Stimulated activated CD8-positive, alpha-beta memory T cell treated with anti-CD3 and anti-CD28 coated beads, Interleukin-12 subunit alpha, Interleukin-12 subunit beta, amount 100 ng/mL, for 4 hours (primary cell): ENCODE data around the gene MATR3.
"Not testable (repeated sequence)": the region's sequence is repeated elsewhere in the genome, so short reads cannot be mapped to it uniquely, and the experiment has no call there.

ENCODE experiments used
- DNase-seq: peaks from one replicate; pipeline ENCODE4 v3.0.0-alpha.2; 2020; ENCODE audit warnings: low read depth

The MATR3 gene

DNA sequence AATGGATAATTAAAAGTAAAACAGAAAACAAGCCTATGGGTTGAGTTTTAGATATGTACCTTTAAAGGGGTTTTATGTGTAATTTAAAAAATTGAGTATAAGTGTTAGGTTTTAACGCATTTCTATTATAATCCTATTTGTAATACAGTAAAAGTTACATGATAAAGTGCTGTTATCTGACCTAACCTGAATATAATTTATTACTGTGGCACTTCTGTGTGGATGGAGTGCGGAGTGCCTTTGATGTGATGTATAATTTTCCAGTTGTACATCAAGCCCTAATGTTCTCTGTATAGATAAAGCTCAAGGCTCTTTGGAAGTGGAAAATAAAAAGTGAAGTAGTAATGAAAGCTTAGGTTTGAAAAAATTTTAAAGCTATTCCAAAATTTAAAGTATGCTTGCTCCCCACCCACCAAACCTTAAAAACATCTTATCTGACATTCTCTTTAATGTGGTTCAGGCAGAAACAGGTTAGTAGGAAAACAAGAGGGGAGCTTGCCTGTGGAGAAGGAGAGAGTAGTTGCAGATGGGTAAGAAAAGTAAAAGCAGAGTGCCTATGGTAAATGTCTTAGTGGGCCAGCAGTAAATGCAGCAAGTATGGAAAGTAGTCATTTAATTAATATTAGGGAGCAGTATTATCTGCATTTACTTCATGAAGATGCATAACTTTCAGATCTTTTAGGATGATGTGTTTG is 4.0 kb downstream of the MATR3 start:
- DNase-seq, result no peak

GRCh38 chr5:139298242-139298641 is 4.7 kb downstream of the MATR3 start:
- DNase-seq, result no peak

GRCh38 chr5:139299486-139299885 is 5.9 kb downstream of the MATR3 start:
- DNase-seq, result no peak

GRCh38 chr5:139301808-139302499 is 8.4 kb downstream of the MATR3 start:
- DNase-seq, result no peak

GRCh38 chr5:139304391-139305324 is 11.1 kb downstream of the MATR3 start:
- DNase-seq, result no peak

DNA sequence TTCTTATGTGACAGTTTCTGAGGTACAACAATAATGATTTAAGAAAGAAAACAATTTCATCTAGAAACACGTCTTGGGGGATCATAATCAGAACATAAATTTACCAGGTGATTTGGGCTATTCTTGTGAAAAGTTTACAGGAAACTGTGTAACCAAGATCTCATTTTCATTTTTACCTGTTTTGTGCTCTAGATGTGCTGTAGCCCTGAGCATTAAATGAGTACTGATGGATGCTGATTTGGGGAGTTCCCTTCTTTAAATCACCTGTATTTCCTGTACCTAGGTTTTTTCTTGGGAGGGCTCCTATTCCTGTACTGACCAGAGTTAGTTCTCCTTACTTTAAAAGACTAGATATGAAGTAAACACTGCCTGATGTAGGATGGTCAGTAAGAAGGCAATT is 12.7 kb downstream of the MATR3 start:
- DNase-seq, result no peak

DNA sequence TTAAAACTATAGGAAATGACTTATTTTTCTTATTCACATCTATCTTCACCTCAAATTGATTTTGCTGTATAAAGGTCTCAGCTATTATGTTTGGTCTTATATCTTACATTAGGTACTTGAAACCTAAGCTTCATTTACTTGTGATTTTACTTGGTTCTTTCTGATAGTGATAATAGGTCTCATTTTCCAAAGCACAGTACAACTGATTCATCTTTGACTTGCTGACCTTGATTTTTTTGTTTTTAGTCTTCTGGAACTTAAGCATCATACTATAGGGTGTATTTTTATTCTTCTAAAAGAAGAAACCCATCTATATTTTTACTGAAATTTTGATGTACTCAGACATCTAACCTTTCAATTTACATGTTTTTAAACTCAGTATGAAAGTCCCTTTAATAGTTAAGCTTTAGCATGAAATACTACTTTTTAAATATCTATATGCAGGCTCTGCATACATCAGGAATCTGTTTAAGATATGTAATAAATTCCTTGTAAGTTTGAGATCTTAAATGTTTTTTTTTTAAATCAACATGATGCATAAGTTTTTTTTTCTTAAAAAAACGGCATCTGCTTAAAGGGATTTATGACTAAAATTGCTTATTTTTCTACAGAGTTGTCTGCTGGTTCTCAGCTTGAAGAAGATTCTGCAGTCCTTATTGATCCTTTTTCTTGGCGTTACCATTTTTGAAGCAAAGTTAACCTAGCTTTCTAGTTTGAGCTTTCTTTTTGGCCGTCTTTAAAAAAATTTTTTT is 13.3 kb downstream of the MATR3 start:
- DNase-seq, result no peak

- no peak for DNase-seq
Observed at GRCh38 chr5:139308797-139309196, 15.3 kb downstream of the MATR3 start.

DNA sequence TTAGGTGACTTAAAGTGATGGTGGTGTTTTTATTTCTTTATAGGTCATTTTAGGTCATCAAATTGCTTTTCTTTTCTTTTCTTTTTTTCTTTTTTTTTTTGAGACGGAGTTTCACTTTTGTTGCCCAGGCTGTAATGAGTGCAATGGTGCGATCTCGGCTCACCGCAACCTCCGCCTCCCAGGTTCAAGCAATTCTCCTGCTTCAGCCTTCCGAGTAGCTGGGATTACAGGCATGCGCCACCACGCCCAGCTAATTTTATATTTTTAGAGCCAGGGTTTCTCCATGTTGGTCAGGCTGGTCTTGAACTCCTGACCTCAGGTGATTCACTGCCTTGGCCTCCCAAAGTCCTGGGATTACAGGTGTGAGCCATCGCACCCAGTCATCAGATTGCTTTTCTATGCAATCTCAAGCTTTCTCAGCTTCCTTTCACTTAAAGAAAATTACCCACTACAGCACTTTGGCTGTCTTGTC is 17.2 kb downstream of the MATR3 start:
- not testable (repeated sequence) for DNase-seq

- no peak for DNase-seq
Observed at GRCh38 chr5:139312075-139312474, 18.5 kb downstream of the MATR3 start.

DNA sequence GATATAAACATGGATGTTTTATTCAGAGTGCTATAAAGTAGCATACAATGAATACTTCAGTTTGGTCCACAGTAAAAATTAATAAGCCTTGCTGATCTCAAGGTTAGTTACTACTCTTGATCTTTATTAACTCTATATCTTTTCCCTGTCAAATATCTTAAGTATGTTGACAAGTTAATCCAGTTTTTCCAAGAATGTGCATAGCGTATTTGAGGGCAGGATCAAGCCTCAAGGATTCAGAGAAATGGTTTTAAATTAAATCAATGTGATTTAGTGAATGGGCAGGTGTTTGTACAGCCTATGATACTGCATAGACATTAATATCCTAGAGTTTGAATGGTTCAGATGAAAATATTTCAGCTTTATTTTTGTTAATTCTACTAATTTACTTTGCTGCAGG is 20.7 kb downstream of the MATR3 start:
- no peak for DNase-seq

DNA sequence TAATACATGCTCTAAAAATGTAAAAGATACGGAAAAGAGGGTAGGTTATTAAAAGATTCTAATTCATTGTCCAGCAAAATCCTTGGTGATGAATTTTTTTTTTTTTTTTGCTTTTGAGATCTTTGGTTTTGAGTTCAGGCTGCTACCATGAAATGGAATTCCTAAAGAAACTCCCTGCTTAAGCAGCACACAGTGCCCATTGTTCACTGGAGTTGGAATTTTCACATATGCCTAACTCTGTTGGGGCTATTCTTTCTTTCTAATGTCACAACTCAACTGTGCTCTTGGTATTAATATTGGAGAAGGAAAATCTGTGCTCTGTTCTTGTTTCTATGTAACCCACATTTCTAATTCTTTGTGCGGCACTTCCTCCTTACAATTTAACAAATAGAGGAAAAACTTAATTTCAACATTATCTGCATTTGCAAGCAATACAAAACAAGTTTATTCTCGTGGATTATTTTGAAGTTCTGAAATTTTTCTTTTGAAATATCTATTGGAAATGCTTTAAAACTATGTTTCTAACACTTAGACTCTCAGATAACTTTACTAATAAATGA is 21.6 kb downstream of the MATR3 start:
- no peak for DNase-seq

DNA sequence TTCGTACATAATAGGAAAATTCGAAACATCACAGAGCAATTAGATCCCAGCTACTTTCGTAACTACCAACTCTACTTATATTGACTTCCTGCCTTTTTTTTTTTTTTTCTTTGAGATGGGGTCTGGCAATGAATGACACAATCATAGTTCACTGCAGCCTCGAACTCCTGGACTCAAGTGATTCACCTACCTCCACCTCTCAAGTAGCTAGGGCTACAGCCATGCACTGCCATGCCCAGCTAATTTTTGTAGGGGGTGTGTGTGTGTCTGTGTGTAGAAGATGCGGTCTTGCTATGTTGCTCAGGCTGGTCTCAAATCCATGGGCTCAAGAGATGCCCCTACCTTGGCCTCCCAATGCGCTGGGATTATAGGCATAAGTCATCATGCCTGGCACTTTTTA is 42.3 kb downstream of the MATR3 start:
- no peak for DNase-seq

GRCh38 chr5:139340051-139340450 is 46.5 kb downstream of the MATR3 start:
- no peak for DNase-seq

GRCh38 chr5:139341187-139341688 is 47.7 kb downstream of the MATR3 start:
- DNase-seq, result no peak

DNA sequence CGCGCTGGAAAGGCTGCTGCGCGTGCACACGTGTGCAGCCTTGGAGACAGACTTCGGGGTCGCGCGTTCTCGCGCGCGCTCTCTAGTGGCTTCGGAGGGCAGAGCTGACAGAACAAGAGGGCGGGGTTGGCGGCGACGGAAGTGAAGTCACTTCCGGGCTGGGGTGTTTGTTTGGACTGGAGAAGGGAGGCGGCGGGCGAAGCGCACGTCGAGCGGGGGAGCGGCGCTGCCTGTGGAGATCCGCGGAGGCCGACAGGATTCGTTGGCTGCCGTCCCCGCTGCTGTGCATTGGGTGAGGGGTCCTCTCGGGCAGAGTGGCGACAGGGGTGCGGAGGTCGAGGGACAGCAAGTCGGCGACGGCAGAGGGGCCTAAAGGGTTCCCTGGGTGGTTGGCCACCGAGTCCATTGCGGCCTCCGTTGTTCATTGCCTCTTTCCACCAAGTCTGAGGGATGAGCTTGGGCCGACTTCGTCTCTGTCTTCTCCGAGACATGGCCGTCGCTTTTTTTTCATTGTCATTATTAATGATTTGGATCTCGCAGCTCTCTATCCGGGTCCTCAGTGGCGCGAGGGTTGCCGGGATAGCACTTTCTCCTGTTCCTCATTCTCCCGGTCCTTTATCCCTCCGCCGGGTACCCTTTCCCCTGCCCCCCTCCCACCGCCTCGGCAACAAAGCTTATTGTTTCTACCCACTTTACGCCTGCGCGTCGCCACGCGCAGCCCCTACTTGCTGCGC is 48.3 kb downstream of the MATR3 start, which contains the start of gene PAIP2:
Gene PAIP2, plus strand, starts transcription at position 166 of the 734 bp plus-strand sequence. CDS start 21,931 bp downstream, outside the sequence.
- DNase-seq, result peak; percentile 94

- DNase-seq, result peak; percentile 68
Observed at GRCh38 chr5:139342423-139342723, 48.8 kb downstream of the MATR3 start.

- DNase-seq, result no peak
Observed at GRCh38 chr5:139343476-139343875, 49.9 kb downstream of the MATR3 start.

DNA sequence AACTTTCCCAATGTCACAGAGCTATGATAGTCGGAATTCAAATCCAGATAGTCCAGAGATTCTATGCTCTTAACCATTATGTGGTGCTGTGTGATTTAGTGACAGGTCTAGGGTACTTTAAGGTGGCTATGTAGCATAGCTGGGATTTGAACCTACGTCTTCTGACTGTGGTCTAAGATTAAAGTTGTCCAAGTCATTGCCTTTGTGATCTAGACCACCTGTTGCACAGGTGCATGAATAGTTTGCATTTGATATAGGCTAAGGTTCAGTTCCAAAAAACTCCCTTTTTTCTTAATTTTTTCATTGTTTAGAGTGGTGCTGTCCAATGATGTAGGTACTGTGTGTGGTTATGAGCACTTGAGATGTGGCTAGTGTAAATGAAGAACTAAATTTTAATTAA is 50.6 kb downstream of the MATR3 start:
- DNase-seq, result no peak

GRCh38 chr5:139345442-139345841 is 51.9 kb downstream of the MATR3 start:
- DNase-seq, result not testable (repeated sequence)

GRCh38 chr5:139347863-139348262 is 54.3 kb downstream of the MATR3 start:
- DNase-seq, result not testable (repeated sequence)
